Activated B cell treated with CpG ODN at 0.5 μM for 24 hours (primary cell): ENCODE measurements around the gene TIGD4. TPM values are rescaled to one million over a fixed set of nuclear protein-coding genes. Genes with fewer than 3 reads are reported as not detected.

Experiments
- ATAC-seq: fragments of 200-7000 bp; cut with Tn5 transposase; one replicate; pipeline ENCODE4 v1.10.0; 2021; ENCODE audit warnings: low read depth, mild to moderate bottlenecking, moderate library complexity
- CTCF ChIA-PET: fragments of 350-600 bp; sonication (Branson Sonifier 250); formaldehyde crosslinking; loops from one replicate; lab custom pipeline; 2021; ENCODE audit warnings: antibody characterized with exemption; lab: Charles Lee
- POLR2A ChIA-PET: fragments of 350-600 bp; sonication (Branson Sonifier 250); formaldehyde crosslinking; loops from one replicate; lab custom pipeline; 2021; ENCODE audit warnings: antibody characterized with exemption; lab: Charles Lee
- DNase-seq: peaks from one replicate; pipeline ENCODE4 v3.0.0; 2022
- H3K27ac Mint-ChIP-seq: one replicate; pipeline ENCODE4 v1.8.0; 2020; ENCODE audit warnings: mixed read lengths
- H3K27me3 Mint-ChIP-seq: one replicate; pipeline ENCODE4 v1.8.0; 2021; ENCODE audit warnings: mixed read lengths
- H3K36me3 Mint-ChIP-seq: one replicate; pipeline ENCODE4 v1.8.0; 2021; ENCODE audit warnings: low read depth, mixed read lengths
- H3K4me1 Mint-ChIP-seq: one replicate; pipeline ENCODE4 v1.8.0; 2021; ENCODE audit warnings: mixed read lengths
- H3K4me3 Mint-ChIP-seq: one replicate; pipeline ENCODE4 v1.8.0; 2020; ENCODE audit warnings: mild to moderate bottlenecking, mixed read lengths
- H3K9me3 Mint-ChIP-seq: one replicate; pipeline ENCODE4 v1.8.0; 2020; ENCODE audit warnings: mixed read lengths
- intact Hi-C: fragments of 100-400 bp; cut with micrococcal nuclease; formaldehyde crosslinking; loops from one replicate; pipeline ENCODE4 v1.15.1; 2024
- total RNA-seq: library from RNA; stranded (reverse); gene quantifications from 2 replicates; pipeline ENCODE4 v1.2.3, GENCODE V29; 2022
- TF ChIP-seq, protein P1 (sequence below): fragments of 200-600 bp; IDR thresholded peaks from one replicate; pipeline ENCODE4 v1.8.0; 2022; ENCODE audit warnings: antibody characterized with exemption, mild to moderate bottlenecking

Gene TIGD4
- total RNA-seq, 1 donor from 2014 or later, result 0.24 TPM

DNA sequence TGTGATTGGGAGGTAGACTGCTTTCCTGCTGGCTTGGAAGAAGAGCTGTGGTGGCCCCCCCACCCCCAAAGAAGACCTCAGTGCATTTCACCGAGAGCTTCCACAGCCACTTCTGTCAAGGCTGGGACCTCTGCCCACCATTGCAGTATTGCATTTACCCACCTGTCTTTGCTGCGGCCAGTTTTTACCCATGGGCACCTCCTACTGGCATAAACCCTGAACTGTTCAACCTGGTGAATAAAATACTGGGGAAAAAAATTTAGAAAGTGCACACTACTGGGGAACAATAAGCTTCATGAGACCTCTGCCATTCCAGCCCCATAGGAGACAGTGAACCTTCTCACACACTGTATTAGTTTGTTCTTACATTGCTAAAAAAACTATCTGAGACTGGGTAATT is 40.5 kb upstream of the TIGD4 start:
- H3K4me3 Mint-ChIP-seq, result no peak overlapping the region
- H3K27ac Mint-ChIP-seq, result no peak overlapping the region
- no peak for ATAC-seq
- H3K9me3 Mint-ChIP-seq, result peaks cover 17% of the 10 kb centered on the region
- TF ChIP-seq, protein P1, sequence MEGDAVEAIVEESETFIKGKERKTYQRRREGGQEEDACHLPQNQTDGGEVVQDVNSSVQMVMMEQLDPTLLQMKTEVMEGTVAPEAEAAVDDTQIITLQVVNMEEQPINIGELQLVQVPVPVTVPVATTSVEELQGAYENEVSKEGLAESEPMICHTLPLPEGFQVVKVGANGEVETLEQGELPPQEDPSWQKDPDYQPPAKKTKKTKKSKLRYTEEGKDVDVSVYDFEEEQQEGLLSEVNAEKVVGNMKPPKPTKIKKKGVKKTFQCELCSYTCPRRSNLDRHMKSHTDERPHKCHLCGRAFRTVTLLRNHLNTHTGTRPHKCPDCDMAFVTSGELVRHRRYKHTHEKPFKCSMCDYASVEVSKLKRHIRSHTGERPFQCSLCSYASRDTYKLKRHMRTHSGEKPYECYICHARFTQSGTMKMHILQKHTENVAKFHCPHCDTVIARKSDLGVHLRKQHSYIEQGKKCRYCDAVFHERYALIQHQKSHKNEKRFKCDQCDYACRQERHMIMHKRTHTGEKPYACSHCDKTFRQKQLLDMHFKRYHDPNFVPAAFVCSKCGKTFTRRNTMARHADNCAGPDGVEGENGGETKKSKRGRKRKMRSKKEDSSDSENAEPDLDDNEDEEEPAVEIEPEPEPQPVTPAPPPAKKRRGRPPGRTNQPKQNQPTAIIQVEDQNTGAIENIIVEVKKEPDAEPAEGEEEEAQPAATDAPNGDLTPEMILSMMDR, result no peak
- CTCF ChIA-PET, result no interaction called here
- H3K27me3 Mint-ChIP-seq, result no peaks in the 10 kb centered on the region
- peaks cover 24% of the 10 kb centered on the region for H3K36me3 Mint-ChIP-seq
- intact Hi-C loops, result no loop called here
- DNase-seq, result no peak
- POLR2A ChIA-PET, result no interaction called here
- H3K4me1 Mint-ChIP-seq, result peaks cover 22% of the 10 kb centered on the region

DNA sequence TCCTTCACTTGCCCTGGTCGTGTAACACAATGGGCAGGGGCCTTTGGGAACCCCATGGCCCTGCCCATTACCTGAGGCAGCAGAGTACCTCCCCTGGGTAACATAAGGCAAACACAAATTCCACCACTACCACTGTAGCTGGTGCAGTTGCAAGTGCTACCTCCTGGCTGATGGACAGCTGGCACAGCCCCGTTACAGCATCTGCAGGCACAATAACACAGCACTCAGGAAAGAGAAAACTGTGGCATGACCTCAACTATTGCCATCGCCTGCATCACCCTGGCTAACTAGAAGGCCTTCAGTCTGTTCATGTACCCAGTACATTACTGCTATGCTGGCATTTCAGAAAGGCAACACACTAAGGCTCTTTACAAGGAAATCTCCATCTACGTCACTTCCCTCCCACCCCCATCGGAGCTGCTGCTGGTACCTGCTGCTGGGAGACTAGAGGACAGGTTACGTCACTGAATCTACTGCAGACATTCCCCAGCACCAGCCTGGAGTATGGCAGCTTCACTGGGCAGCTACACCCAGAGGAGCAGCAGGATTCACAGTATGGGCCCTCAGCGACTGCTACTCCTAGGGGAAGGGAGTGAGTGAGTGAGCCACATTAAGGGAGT is 39.6 kb upstream of the TIGD4 start:
- Mint-ChIP-seq H3K9me3 (peaks cover 18% of the 10 kb centered on the region), H3K4me1 (peaks cover 22% of the 10 kb centered on the region), H3K27ac (no peak overlapping the region), H3K36me3 (peaks cover 32% of the 10 kb centered on the region), H3K4me3 (no peak overlapping the region), H3K27me3 (no peaks in the 10 kb centered on the region)
- TF ChIP-seq, protein P1, result no peak
- intact Hi-C loops, result no loop called here
- ChIA-PET POLR2A (no interaction called here), CTCF (no interaction called here)
- ATAC-seq, result no peak
- no peak for DNase-seq

DNA sequence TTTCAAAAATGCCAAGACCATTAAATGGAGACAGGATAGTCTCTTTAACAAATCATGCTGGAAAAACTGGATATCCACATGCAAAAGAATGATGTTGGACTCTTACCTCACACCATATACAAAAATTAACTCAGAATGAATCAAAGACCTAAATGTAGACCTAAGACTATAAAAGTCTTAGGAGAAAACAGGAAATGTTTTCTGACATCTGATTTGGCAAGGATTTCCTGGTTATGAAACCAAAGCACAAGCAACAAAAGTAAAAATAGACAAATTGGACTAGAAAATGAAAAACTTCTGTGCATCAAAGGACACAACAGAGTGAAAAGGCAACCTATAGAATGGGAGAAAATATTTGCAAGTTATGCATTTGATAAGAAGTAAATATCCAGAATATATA is 37.8 kb upstream of the TIGD4 start:
- intact Hi-C loops, result no loop called here
- ChIA-PET POLR2A (no interaction called here), CTCF (no interaction called here)
- no peaks in the 10 kb centered on the region for H3K27me3 Mint-ChIP-seq
- TF ChIP-seq, protein P1, result no peak
- peak overlapping the region; percentile 48 for H3K4me3 Mint-ChIP-seq
- H3K9me3 Mint-ChIP-seq, result peaks cover 31% of the 10 kb centered on the region
- peaks cover 46% of the 10 kb centered on the region for H3K36me3 Mint-ChIP-seq
- no peak overlapping the region for H3K27ac Mint-ChIP-seq
- DNase-seq (no peak), ATAC-seq (no peak)
- H3K4me1 Mint-ChIP-seq, result peaks cover 26% of the 10 kb centered on the region

DNA sequence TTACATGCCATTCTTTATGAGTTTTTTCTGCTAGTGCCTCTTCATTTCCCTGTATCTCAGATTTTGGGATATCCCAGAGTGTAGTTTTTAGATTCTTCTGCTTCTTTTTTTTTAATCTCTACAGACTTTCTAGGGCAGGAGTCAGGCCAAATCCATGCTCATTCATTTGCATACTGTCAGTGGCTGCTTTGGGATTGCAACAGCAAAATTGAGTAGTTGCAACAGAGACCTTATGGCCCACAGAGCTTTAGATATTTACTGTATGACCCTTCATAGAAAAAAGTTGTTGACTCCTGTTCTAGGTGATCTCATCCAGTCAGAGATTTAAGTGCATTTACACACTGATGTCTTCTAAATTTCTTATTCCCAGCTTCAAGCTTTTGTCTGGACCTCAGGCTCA is 35.5 kb upstream of the TIGD4 start:
- TF ChIP-seq, protein P1, result no peak
- Mint-ChIP-seq H3K36me3 (peaks cover 59% of the 10 kb centered on the region), H3K9me3 (peaks cover 36% of the 10 kb centered on the region), H3K4me3 (no peak overlapping the region), H3K27me3 (no peaks in the 10 kb centered on the region), H3K27ac (no peak overlapping the region), H3K4me1 (peaks cover 26% of the 10 kb centered on the region)
- intact Hi-C loops, result no loop called here
- ATAC-seq (no peak), DNase-seq (no peak)
- CTCF ChIA-PET, result no interaction called here
- POLR2A ChIA-PET, result no interaction called here

DNA sequence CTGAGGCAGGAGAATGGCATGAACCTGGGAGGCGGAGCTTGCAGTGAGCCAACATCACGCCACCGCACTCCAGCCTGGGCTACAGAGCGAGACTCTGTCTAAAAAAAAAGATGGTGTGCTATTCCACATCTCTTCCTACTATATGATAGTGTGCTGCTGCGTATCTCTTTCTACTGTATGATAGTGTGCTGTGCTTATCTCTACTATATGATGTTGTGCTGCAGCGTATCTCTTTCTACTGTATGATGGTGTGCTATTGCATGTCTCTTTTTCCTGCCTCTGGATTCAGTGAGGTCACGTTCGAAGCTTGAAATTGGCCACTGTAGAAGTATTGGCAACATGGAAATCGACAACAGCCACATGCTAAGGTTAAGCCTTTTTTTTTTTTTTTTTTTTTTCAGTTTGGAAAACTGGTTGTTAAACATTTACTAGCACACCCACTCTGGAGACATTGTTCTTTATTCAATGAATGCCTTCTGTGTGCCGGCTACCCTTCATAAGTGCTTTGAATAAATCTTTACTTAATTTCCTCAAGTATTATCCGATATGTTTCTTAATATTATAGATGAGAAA is 31.3 kb upstream of the TIGD4 start:
- Mint-ChIP-seq H3K27me3 (no peaks in the 10 kb centered on the region), H3K36me3 (peaks cover 44% of the 10 kb centered on the region), H3K4me1 (peaks cover 29% of the 10 kb centered on the region), H3K9me3 (peaks cover 28% of the 10 kb centered on the region), H3K4me3 (no peak overlapping the region), H3K27ac (no peak overlapping the region)
- ChIA-PET CTCF (no interaction called here), POLR2A (interaction anchor here (0.7 kb wide), 1 partner anchor 123 kb away, joined by 4 read pairs; no protein-coding TSS in a partner anchor)
- DNase-seq, result no peak
- ATAC-seq, result no peak
- intact Hi-C loops, result no loop called here
- TF ChIP-seq, protein P1, result no peak
